ENCODE data around the gene PSMG3.

The PSMG3 gene

GRCh38 chr7:1542841-1543747, 26.7 kb downstream of the PSMG3 start:
- DNase-seq: no peak

GRCh38 chr7:1542329-1542728, 27.5 kb downstream of the PSMG3 start:
- no peak for DNase-seq

- no peak for DNase-seq
Observed at GRCh38 chr7:1541431-1542162, 28.2 kb downstream of the PSMG3 start.

GRCh38 chr7:1540776-1541271, 29.0 kb downstream of the PSMG3 start:
- no peak for DNase-seq

GRCh38 chr7:1539882-1540775, 29.7 kb downstream of the PSMG3 start:
- DNase-seq: no peak

GRCh38 chr7:1539181-1539881, 30.5 kb downstream of the PSMG3 start:
- no peak for DNase-seq

GRCh38 chr7:1538544-1539180, 31.2 kb downstream of the PSMG3 start:
- no peak for DNase-seq

GRCh38 chr7:1537535-1538412, 32.1 kb downstream of the PSMG3 start:
- DNase-seq: no peak

- DNase-seq: no peak
Observed at GRCh38 chr7:1536743-1537534, 32.9 kb downstream of the PSMG3 start.

- no peak for DNase-seq
Observed at GRCh38 chr7:1536455-1536742, 33.4 kb downstream of the PSMG3 start.

GRCh38 chr7:1535701-1536454, 34.0 kb downstream of the PSMG3 start:
- DNase-seq: no peak

- DNase-seq: no peak
Observed at GRCh38 chr7:1535100-1535458, 34.8 kb downstream of the PSMG3 start.

GRCh38 chr7:1534330-1535099, 35.3 kb downstream of the PSMG3 start:
- no peak for DNase-seq

- peak in 1 of 2 experiments; percentile 33 for DNase-seq
Observed at GRCh38 chr7:1533547-1534329, 36.1 kb downstream of the PSMG3 start.

GRCh38 chr7:1533255-1533546, 36.6 kb downstream of the PSMG3 start:
- DNase-seq: no peak

GRCh38 chr7:1532456-1533254, 37.2 kb downstream of the PSMG3 start:
- DNase-seq: peak; percentile 54 to 56

GRCh38 chr7:1531979-1532455, 37.8 kb downstream of the PSMG3 start:
- no peak for DNase-seq

Measured in AML-193 (cell line).